WERI-Rb-1 (cell line): ENCODE measurements around the gene MATN4.

Experiments
- DNase-seq: peaks from one replicate; pipeline ENCODE4 v3.0.0-alpha.2; 2020
- H3K27ac ChIP-seq: fragments of 250-450 bp; sonication (Bioruptor Pico); 2 replicates; pipeline ENCODE4 v1.5.1; 2020; ENCODE audit warnings: mild to moderate bottlenecking, moderate library complexity
- H3K27me3 ChIP-seq: fragments of 250-450 bp; sonication (Bioruptor Pico); 2 replicates; pipeline ENCODE4 v1.5.1; 2021; ENCODE audit warnings: mild to moderate bottlenecking, low read depth, moderate library complexity; ENCODE audit not compliant: insufficient read depth, severe bottlenecking
- H3K36me3 ChIP-seq: fragments of 250-450 bp; sonication (Bioruptor Pico); 2 replicates; pipeline ENCODE4 v1.5.1; 2020; ENCODE audit warnings: mild to moderate bottlenecking, moderate library complexity
- H3K4me3 ChIP-seq: 2 replicates; pipeline ENCODE4 v1.5.1; 2011; ENCODE audit warnings: low read depth, mild to moderate bottlenecking, control low read depth, low read length
- H3K9me3 ChIP-seq: fragments of 250-450 bp; sonication (Bioruptor Pico); 2 replicates; pipeline ENCODE4 v1.5.1; 2021; ENCODE audit warnings: mild to moderate bottlenecking, moderate library complexity; ENCODE audit not compliant: severe bottlenecking
- CTCF ChIP-seq: IDR thresholded peaks from 2 replicates; pipeline ENCODE4 v1.5.1; 2011; ENCODE audit warnings: low read depth, mild to moderate bottlenecking, control low read depth, inconsistent platforms, low read length

The MATN4 gene

GRCh38 chr20:45328451-45328850 is 20.4 kb upstream of the MATN4 start:
- TF ChIP-seq CTCF: no peak
- H3K4me3 ChIP-seq: 0 out of 2 replicates have a peak overlapping the region, but pooled peaks have one; percentile 6
- H3K36me3 ChIP-seq: peaks cover 62% of the 10 kb centered on the region
- H3K27ac ChIP-seq: peak overlapping the region; percentile 87
- DNase-seq: peak; percentile 88
- H3K9me3 ChIP-seq: no peaks in the 10 kb centered on the region
- no peaks in the 10 kb centered on the region for H3K27me3 ChIP-seq

- no peaks in the 10 kb centered on the region for H3K9me3 ChIP-seq
- no peak overlapping the region for H3K4me3 ChIP-seq
- peak; percentile 87 for DNase-seq
- no peaks in the 10 kb centered on the region for H3K27me3 ChIP-seq
- peaks cover 32% of the 10 kb centered on the region for H3K36me3 ChIP-seq
- TF ChIP-seq CTCF: no peak
- H3K27ac ChIP-seq: peak overlapping the region; percentile 87
Measured at GRCh38 chr20:45325371-45325770, 17.3 kb upstream of the MATN4 start.

DNA sequence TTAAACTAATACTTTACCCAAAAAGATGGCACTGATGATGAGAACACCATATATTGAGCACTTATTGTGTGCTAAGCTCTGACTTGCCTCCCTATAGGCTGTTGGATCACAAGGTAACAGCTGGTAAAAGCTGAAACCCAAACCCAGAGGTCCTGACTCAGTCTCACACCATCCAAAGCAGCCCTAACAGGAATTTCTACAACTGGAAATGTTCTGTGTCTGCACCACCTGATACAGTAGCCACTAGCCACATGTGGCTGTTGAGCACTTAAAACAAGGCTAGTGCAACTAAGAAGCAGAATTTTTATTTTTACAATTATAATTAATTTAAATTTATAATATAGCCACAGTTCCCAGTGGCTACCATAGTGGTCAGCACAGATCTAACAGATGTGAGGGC is 15.6 kb upstream of the MATN4 start:
- no peak for TF ChIP-seq CTCF
- Histone ChIP-seq H3K4me3 (no peak overlapping the region), H3K36me3 (peaks cover 19% of the 10 kb centered on the region), H3K9me3 (no peaks in the 10 kb centered on the region), H3K27ac (no peak overlapping the region; the same call in 1 of the 2 replicates), H3K27me3 (no peaks in the 10 kb centered on the region)
- no peak for DNase-seq

GRCh38 chr20:45322952-45323383 is 14.9 kb upstream of the MATN4 start:
- no peaks in the 10 kb centered on the region for H3K27me3 ChIP-seq
- H3K4me3 ChIP-seq: no peak overlapping the region
- peaks cover 17% of the 10 kb centered on the region for H3K36me3 ChIP-seq
- no peaks in the 10 kb centered on the region for H3K9me3 ChIP-seq
- DNase-seq: peak; percentile 71
- no peak overlapping the region for H3K27ac ChIP-seq
- TF ChIP-seq CTCF: peak; percentile 70

- DNase-seq: no peak
- TF ChIP-seq CTCF: no peak
- H3K27ac ChIP-seq: no peak overlapping the region
Measured at GRCh38 chr20:45320948-45321595, 13.0 kb upstream of the MATN4 start.

GRCh38 chr20:45318948-45319347 is 10.8 kb upstream of the MATN4 start:
- no peak for TF ChIP-seq CTCF
- no peak for DNase-seq
- Histone ChIP-seq H3K4me3 (no peak overlapping the region), H3K36me3 (no peaks in the 10 kb centered on the region), H3K27me3 (no peaks in the 10 kb centered on the region), H3K27ac (no peak overlapping the region), H3K9me3 (no peaks in the 10 kb centered on the region)

More at GRCh38 chr20:45320948-45321595, 13.0 kb upstream of the MATN4 start:
- Histone ChIP-seq H3K27me3 (no peaks in the 10 kb centered on the region), H3K9me3 (no peaks in the 10 kb centered on the region), H3K4me3 (no peak overlapping the region), H3K36me3 (no peaks in the 10 kb centered on the region; the same call in 1 of the 2 replicates)
